ENCODE measurements around the gene PADI1. TPM values are rescaled to one million over a fixed set of nuclear protein-coding genes. Genes with fewer than 3 reads are reported as not detected.

PADI1 gene
- total RNA-seq, 1 experiment from 2014 or later: 0.37 TPM

- ChIA-PET RAD21 (ENCODE audit: low non-redundant PET in 1 of 2, low total read pairs in 2 of 2, uncharacterized antibody in 2 of 2, unreplicated experiment in 2 of 2) (no interaction called here), CTCF (no interaction called here), POLR2A (no interaction called here)
- Histone ChIP-seq H3K36me3 (ENCODE audit: control insufficient read depth in 1 of 2, insufficient read depth in 2 of 2, low read length in 2 of 2) (no peaks in the 10 kb centered on the region), H3K27me3 (ENCODE audit: insufficient read depth, low read length) (peaks cover 41% of the 10 kb centered on the region; the same call in 1 of the 2 replicates), H3K4me1 (ENCODE audit: control insufficient read depth in 1 of 2, insufficient read depth in 2 of 2, low read length in 2 of 2) (peaks cover 8 to 23% of the 10 kb centered on the region in 2 experiments), H2AFZ (ENCODE audit: low read depth, low read length, poor library complexity, severe bottlenecking) (no peak overlapping the region), H3K4me2 (ENCODE audit: low read length) (no peak overlapping the region), H3K9me3 (ENCODE audit: control insufficient read depth in 1 of 2, insufficient read depth in 1 of 2, low read depth in 1 of 2, low read length in 2 of 2) (no peaks in the 10 kb centered on the region), H4K20me1 (ENCODE audit: insufficient read depth) (no peaks in the 10 kb centered on the region), H3K27ac (ENCODE audit: low read depth, low read length) (no peak overlapping the region), H3K79me2 (ENCODE audit: insufficient read depth, low read length) (no peaks in the 10 kb centered on the region), H3K9ac (ENCODE audit: low read length) (no peak overlapping the region), H3K9me2 (ENCODE audit: insufficient read depth) (no peaks in the 10 kb centered on the region), H3K4me3 (replicated peaks in 1 of 2; ENCODE audit: low read depth in 1 of 2, low read length in 2 of 2) (no peak overlapping the region)
- ATAC-seq: no peak
- no TSS peak for BruUV-seq (replicated peaks)
- intact Hi-C loops (cut with micrococcal nuclease): no loop called here
- TF ChIP-seq POLR2A (IDR thresholded peaks at IDR 0.05; ENCODE audit: borderline replicate concordance, extremely low read depth, insufficient read depth, insufficient read length) (no peak), FOSL1 (IDR thresholded peaks at IDR 0.05; ENCODE audit: low read depth) (no peak), EZH2phosphoT487 (IDR thresholded peaks at IDR 0.05; ENCODE audit: borderline replicate concordance) (no peak), POLR2AphosphoS5 (IDR thresholded peaks at IDR 0.05; ENCODE audit: low read depth, low read length) (no peak)
- DNase-seq (ENCODE audit: low read depth, low spot score): no peak
Observed at GRCh38 chr1:17217607-17218006, 12.7 kb downstream of the PADI1 start.

GRCh38 chr1:17218939-17219338 is 14.0 kb downstream of the PADI1 start:
- no peaks in the 10 kb centered on the region for H3K9me2 ChIP-seq (ENCODE audit: insufficient read depth)
- H3K4me1 ChIP-seq (ENCODE audit: control insufficient read depth in 1 of 2, insufficient read depth in 2 of 2, low read length in 2 of 2): peaks cover 4 to 19% of the 10 kb centered on the region in 2 experiments; a peak in 3 of 4 replicates
- POLR2A ChIA-PET: no interaction called here
- H3K36me3 ChIP-seq (ENCODE audit: control insufficient read depth in 1 of 2, insufficient read depth in 2 of 2, low read length in 2 of 2): no peaks in the 10 kb centered on the region
- H3K27ac ChIP-seq (ENCODE audit: low read depth, low read length): no peak overlapping the region
- H3K27me3 ChIP-seq (ENCODE audit: insufficient read depth, low read length): peaks cover 50% of the 10 kb centered on the region; the same call in 1 of the 2 replicates
- BruUV-seq (replicated peaks): no TSS peak
- no peaks in the 10 kb centered on the region for H3K9me3 ChIP-seq (ENCODE audit: control insufficient read depth in 1 of 2, insufficient read depth in 1 of 2, low read depth in 1 of 2, low read length in 2 of 2)
- intact Hi-C loops (cut with micrococcal nuclease): no loop called here
- RAD21 ChIA-PET (ENCODE audit: low non-redundant PET in 1 of 2, low total read pairs in 2 of 2, uncharacterized antibody in 2 of 2, unreplicated experiment in 2 of 2): no interaction called here
- H2AFZ ChIP-seq (ENCODE audit: low read depth, low read length, poor library complexity, severe bottlenecking): no peak overlapping the region
- CTCF ChIA-PET: no interaction called here
- no peak overlapping the region for H3K4me2 ChIP-seq (ENCODE audit: low read length)
- no peaks in the 10 kb centered on the region for H3K79me2 ChIP-seq (ENCODE audit: insufficient read depth, low read length)
- H4K20me1 ChIP-seq (ENCODE audit: insufficient read depth): no peaks in the 10 kb centered on the region
- H3K4me3 ChIP-seq (replicated peaks in 1 of 2; ENCODE audit: low read depth in 1 of 2, low read length in 2 of 2): no peak overlapping the region
- H3K9ac ChIP-seq (ENCODE audit: low read length): no peak overlapping the region
- DNase-seq (ENCODE audit: low read depth, low spot score): no peak
- no peak for ATAC-seq
- TF ChIP-seq SP1 (IDR thresholded peaks at IDR 0.05; ENCODE audit: low read depth) (no peak), ELF1 (IDR thresholded peaks at IDR 0.05; ENCODE audit: borderline replicate concordance, low read depth) (no peak), YY1 (IDR thresholded peaks at IDR 0.05; ENCODE audit: extremely low read depth, insufficient replicate concordance, low read depth, low read length) (no peak), ZBTB33 (IDR thresholded peaks at IDR 0.05; ENCODE audit: extremely low read depth, insufficient replicate concordance, low read length) (no peak), ZNF274 (IDR thresholded peaks at IDR 0.05; ENCODE audit: low read depth, low read length) (no peak), EZH2phosphoT487 (IDR thresholded peaks at IDR 0.05; ENCODE audit: borderline replicate concordance) (no peak), SIN3A (IDR thresholded peaks at IDR 0.05; ENCODE audit: low read depth) (no peak), EGR1 (IDR thresholded peaks at IDR 0.05; ENCODE audit: low read depth) (no peak), POLR2AphosphoS5 (IDR thresholded peaks at IDR 0.05; ENCODE audit: low read depth, low read length) (no peak), EZH2 (IDR thresholded peaks at IDR 0.05) (no peak), CEBPB (IDR thresholded peaks at IDR 0.05; ENCODE audit: low read depth) (no peak), REST (IDR thresholded peaks at IDR 0.05; ENCODE audit: low read depth) (no peak), MAX (IDR thresholded peaks at IDR 0.05) (no peak), ZFX (IDR thresholded peaks at IDR 0.05) (no peak), POLR2A (IDR thresholded peaks at IDR 0.05; ENCODE audit: borderline replicate concordance, extremely low read depth, insufficient read depth, insufficient read length) (no peak), JUND (IDR thresholded peaks at IDR 0.05) (no peak)
